DND-41 (cell line): ENCODE results near the gene KIF5A.

ENCODE experiments used
- ATAC-seq: fragments of 200-7000 bp; cut with Tn5 transposase; 3 replicates; pipeline ENCODE4 v1.9.1; 2021; ENCODE audit warnings: low read depth; ENCODE audit not compliant: insufficient read depth
- DNase-seq: peaks from one replicate; pipeline ENCODE4 v3.0.0-alpha.2; 2020
- H2AFZ ChIP-seq: 2 replicates; pipeline ENCODE4 v1.6.0; 2012; ENCODE audit warnings: low read depth, low read length
- H3K27ac ChIP-seq: 2 replicates; pipeline ENCODE4 v1.5.1; 2012; ENCODE audit warnings: low read length, inconsistent platforms
- H3K27me3 ChIP-seq: fragments of 200-600 bp; sonication (generic); 2 replicates; pipeline ENCODE4 v1.6.0; 2012; ENCODE audit warnings: low read length, mild to moderate bottlenecking, inconsistent platforms; ENCODE audit not compliant: insufficient read depth, poor library complexity
- H3K36me3 ChIP-seq: 2 replicates; pipeline ENCODE4 v1.5.1; 2012; ENCODE audit warnings: low read length, inconsistent platforms; ENCODE audit not compliant: insufficient read depth
- H3K4me1 ChIP-seq: 2 replicates; pipeline ENCODE4 v1.5.1; 2012; ENCODE audit warnings: mild to moderate bottlenecking, low read length; ENCODE audit not compliant: insufficient read depth
- H3K4me2 ChIP-seq: 2 replicates; pipeline ENCODE4 v1.6.0; 2012; ENCODE audit warnings: mild to moderate bottlenecking, moderate library complexity, low read length, inconsistent platforms; ENCODE audit not compliant: insufficient read depth
- H3K4me3 ChIP-seq, 2 experiments: fragments of 200-600 bp in 1 of 2; shearing (Covaris generic) in 1 of 2; 2 replicates each; pipeline ENCODE4 v1.5.1; 2012 to 2016; ENCODE audit warnings: inconsistent platforms in 2 of 2, low read length in 2 of 2, mild to moderate bottlenecking in 2 of 2, low read depth in 1 of 2, moderate library complexity in 1 of 2
- H3K79me2 ChIP-seq: 2 replicates; pipeline ENCODE4 v1.6.0; 2012; ENCODE audit warnings: low read length, inconsistent platforms; ENCODE audit not compliant: insufficient read depth
- H3K9ac ChIP-seq: 2 replicates; pipeline ENCODE4 v1.6.0; 2012; ENCODE audit warnings: low read depth, mild to moderate bottlenecking, inconsistent platforms, low read length, moderate library complexity
- H3K9me3 ChIP-seq: 2 replicates; pipeline ENCODE4 v1.5.1; 2012; ENCODE audit warnings: low read length, moderate library complexity, mild to moderate bottlenecking, inconsistent platforms; ENCODE audit not compliant: insufficient read depth, severe bottlenecking
- H4K20me1 ChIP-seq: 2 replicates; pipeline ENCODE4 v1.6.0; 2012; ENCODE audit warnings: low read length; ENCODE audit not compliant: insufficient read depth
- CTCF ChIP-seq: IDR thresholded peaks from 2 replicates; pipeline ENCODE4 v1.5.1; 2012; ENCODE audit warnings: borderline replicate concordance, low read length, moderate library complexity, mild to moderate bottlenecking; ENCODE audit not compliant: poor library complexity, severe bottlenecking; ENCODE audit errors: extremely low read depth
- EZH2 ChIP-seq: IDR thresholded peaks from 3 replicates; pipeline ENCODE4 v1.6.1; 2012; ENCODE audit warnings: borderline replicate concordance, low read depth, mild to moderate bottlenecking, moderate library complexity, low read length, inconsistent platforms; ENCODE audit not compliant: severe bottlenecking

KIF5A gene

DNA sequence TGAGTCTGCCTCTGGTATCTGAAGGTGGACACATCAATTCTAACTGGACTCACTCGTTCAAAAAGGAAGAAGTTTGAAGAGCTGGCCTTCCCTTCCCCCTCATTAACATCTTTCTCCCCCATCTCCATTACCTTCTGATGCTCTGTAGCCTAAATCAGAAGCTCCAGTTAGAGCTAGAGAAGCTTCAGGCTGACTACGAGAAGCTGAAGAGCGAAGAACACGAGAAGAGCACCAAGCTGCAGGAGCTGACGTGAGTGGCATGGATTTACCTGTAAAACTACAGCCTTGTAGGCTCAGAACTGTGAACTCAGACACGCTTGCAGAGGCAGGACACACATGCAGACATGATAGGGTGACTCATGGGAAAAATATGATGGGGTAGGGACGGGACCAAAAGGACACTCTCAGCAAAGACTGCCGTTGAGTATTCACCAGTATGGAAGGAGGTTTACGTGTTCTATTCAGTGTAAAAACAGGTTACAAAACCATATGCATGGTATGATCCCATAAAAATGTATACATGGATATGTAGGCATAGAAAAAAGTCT is 26.8 kb downstream of the KIF5A start:
- no peaks in the 10 kb centered on the region for H3K36me3 ChIP-seq
- ATAC-seq = no peak

DNA sequence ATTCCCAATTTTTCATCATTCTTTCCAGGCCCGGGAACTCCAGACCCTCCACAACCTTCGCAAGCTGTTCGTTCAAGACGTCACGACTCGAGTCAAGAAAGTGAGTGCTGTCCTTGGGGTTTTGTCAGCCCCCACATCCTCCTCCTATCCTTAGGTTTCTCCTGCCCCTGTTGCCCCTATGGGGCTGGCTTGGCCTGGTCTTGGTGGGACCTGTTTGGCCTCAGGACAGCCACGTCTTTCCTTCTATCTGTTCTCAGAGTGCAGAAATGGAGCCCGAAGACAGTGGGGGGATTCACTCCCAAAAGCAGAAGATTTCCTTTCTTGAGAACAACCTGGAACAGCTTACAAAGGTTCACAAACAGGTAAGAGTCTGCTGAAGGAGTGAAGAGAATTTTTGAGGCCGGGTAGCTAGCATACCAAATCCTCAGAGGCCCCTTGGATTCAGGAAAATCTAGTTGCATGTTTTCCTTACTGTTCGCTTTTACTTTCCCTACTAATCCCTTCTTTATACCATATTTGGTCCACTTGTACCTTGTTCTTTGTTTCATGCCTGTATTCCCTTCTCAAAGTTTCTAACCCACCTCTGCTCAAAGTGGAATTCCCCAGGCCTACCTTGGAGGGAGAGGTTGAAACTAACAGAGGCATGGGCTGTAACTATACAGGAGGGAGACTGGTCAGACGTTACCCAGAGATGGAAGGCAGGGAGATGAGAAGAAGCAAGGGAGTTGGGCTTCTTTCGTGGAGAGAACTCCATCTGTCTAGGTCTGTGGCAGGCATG is 28.3 kb downstream of the KIF5A start:
- DNase-seq (no peak), ATAC-seq (no peak)
- Histone ChIP-seq H3K27ac (no peak overlapping the region), H3K36me3 (no peaks in the 10 kb centered on the region), H3K4me1 (peaks cover 4% of the 10 kb centered on the region), H2AFZ (no peak overlapping the region), H3K79me2 (no peaks in the 10 kb centered on the region), H4K20me1 (no peaks in the 10 kb centered on the region), H3K4me2 (no peak overlapping the region), H3K9ac (no peak overlapping the region), H3K27me3 (peaks cover 24% of the 10 kb centered on the region), H3K4me3 (no peak overlapping the region), H3K9me3 (no peaks in the 10 kb centered on the region)
- no peak for TF ChIP-seq CTCF
- TF ChIP-seq EZH2 = no peak

More for the DNA sequence above, 26.8 kb downstream of the KIF5A start:
- Histone ChIP-seq H3K9ac (no peak overlapping the region), H3K27me3 (peaks cover 24% of the 10 kb centered on the region), H4K20me1 (no peaks in the 10 kb centered on the region), H2AFZ (no peak overlapping the region), H3K4me3 (no peak overlapping the region), H3K79me2 (no peaks in the 10 kb centered on the region), H3K4me1 (no peaks in the 10 kb centered on the region), H3K27ac (no peak overlapping the region), H3K4me2 (no peak overlapping the region), H3K9me3 (no peaks in the 10 kb centered on the region)
- no peak for DNase-seq
- TF ChIP-seq EZH2 (no peak), CTCF (no peak)

DNA sequence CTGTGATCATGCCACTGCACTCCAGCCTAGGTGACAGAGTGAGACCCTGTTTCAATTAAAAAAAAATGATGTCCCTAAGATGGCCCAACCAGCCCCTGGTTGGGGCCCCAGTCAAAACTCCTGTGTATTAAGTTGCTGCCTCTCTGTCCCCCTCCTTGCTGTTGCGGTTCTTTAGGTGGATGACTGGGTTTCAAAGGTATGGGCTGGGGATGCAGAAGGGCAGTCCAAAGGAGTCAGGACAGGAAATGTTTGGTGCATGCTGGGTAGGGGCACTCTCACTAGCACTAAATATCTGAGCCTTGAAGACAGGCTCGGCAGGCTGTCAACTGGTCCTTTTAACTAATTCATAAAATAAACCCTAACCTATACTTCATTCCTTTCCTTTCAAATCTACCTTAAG is 29.2 kb downstream of the KIF5A start:
- TF ChIP-seq CTCF (no peak), EZH2 (no peak)
- Histone ChIP-seq H2AFZ (no peak overlapping the region), H3K9ac (no peak overlapping the region), H3K4me3 (no peak overlapping the region), H3K27ac (no peak overlapping the region), H3K9me3 (no peaks in the 10 kb centered on the region), H3K27me3 (peaks cover 24% of the 10 kb centered on the region), H3K79me2 (no peaks in the 10 kb centered on the region), H3K36me3 (no peaks in the 10 kb centered on the region), H4K20me1 (no peaks in the 10 kb centered on the region), H3K4me1 (peaks cover 5% of the 10 kb centered on the region), H3K4me2 (no peak overlapping the region)
- DNase-seq = no peak
- ATAC-seq = no peak
